Left ventricle myocardium inferior (tissue), 1 donor: ENCODE results near the gene EGF. TPM values are rescaled to one million over a fixed set of nuclear protein-coding genes. Genes with fewer than 3 reads are reported as not detected.

Source experiments
- DNase-seq: peaks from one replicate; pipeline ENCODE4 v3.0.0-alpha.2; 2020
- H3K27ac ChIP-seq: fragments of 200-600 bp; replicated peaks from 2 replicates; pipeline ENCODE4 v1.8.0; 2021
- H3K27me3 ChIP-seq: fragments of 200-600 bp; 2 replicates; pipeline ENCODE4 v1.8.0; 2021; ENCODE audit warnings: low read depth
- H3K36me3 ChIP-seq: fragments of 200-600 bp; 2 replicates; pipeline ENCODE4 v1.8.0; 2021
- H3K4me1 ChIP-seq: fragments of 200-600 bp; 2 replicates; pipeline ENCODE4 v1.8.0; 2021
- H3K4me3 ChIP-seq: fragments of 200-600 bp; 2 replicates; pipeline ENCODE4 v1.8.0; 2021; ENCODE audit warnings: mild to moderate bottlenecking, moderate library complexity
- H3K9me3 ChIP-seq: fragments of 200-600 bp; replicated peaks from 2 replicates; pipeline ENCODE4 v1.8.0; 2021
- CTCF ChIP-seq: fragments of 200-600 bp; IDR thresholded peaks from 2 replicates; pipeline ENCODE4 v1.8.0; 2021; ENCODE audit warnings: antibody characterized with exemption, mild to moderate bottlenecking, borderline replicate concordance
- intact Hi-C: fragments of 100-400 bp; cut with micrococcal nuclease; formaldehyde crosslinking; loops from one replicate; pipeline ENCODE4 v1.11.0; 2022
- total RNA-seq: library from RNA; stranded (reverse); fragmentation: NEBNext Ultra II Directional; extraction: Animal tissue kit (Norgen Biotek cat#: 25700); gene quantifications from one replicate; pipeline ENCODE4 v1.2.1, GENCODE V29; 2021
- donor health status: DM: no; HTN: yes; CAD: no; lungs with severe emphysema.

EGF gene
- total RNA-seq, 1 donor from 2014 or later: 13.0 TPM

- no peak overlapping the region for H3K27ac ChIP-seq
- H3K4me3 ChIP-seq: no peak overlapping the region
- no peak for TF ChIP-seq CTCF
- intact Hi-C loops: no loop called here
- no peaks in the 10 kb centered on the region for H3K27me3 ChIP-seq
- no peaks in the 10 kb centered on the region for H3K36me3 ChIP-seq
- H3K9me3 ChIP-seq: no peaks in the 10 kb centered on the region
- no peaks in the 10 kb centered on the region for H3K4me1 ChIP-seq
- no peak for DNase-seq
These were observed 54.3 kb downstream of the EGF start for GRCh38 chr4:109966891-109967481.

GRCh38 chr4:109967798-109968520 is 55.3 kb downstream of the EGF start:
- Histone ChIP-seq H3K9me3 (no peaks in the 10 kb centered on the region), H3K27me3 (no peaks in the 10 kb centered on the region), H3K4me1 (no peaks in the 10 kb centered on the region), H3K27ac (no peak overlapping the region), H3K4me3 (no peak overlapping the region), H3K36me3 (no peaks in the 10 kb centered on the region)
- no peak for TF ChIP-seq CTCF
- intact Hi-C loops: no loop called here
- no peak for DNase-seq

GRCh38 chr4:109969087-109969486 is 56.4 kb downstream of the EGF start:
- intact Hi-C loops: no loop called here
- no peaks in the 10 kb centered on the region for H3K27me3 ChIP-seq
- no peak for DNase-seq
- no peaks in the 10 kb centered on the region for H3K36me3 ChIP-seq
- no peak overlapping the region for H3K27ac ChIP-seq
- no peak for TF ChIP-seq CTCF
- no peaks in the 10 kb centered on the region for H3K9me3 ChIP-seq
- no peaks in the 10 kb centered on the region for H3K4me1 ChIP-seq
- H3K4me3 ChIP-seq: no peak overlapping the region

- H3K9me3 ChIP-seq: no peaks in the 10 kb centered on the region
- H3K4me1 ChIP-seq: no peaks in the 10 kb centered on the region
- no peak for TF ChIP-seq CTCF
- no peak overlapping the region for H3K27ac ChIP-seq
- DNase-seq: no peak
- H3K27me3 ChIP-seq: no peaks in the 10 kb centered on the region
- intact Hi-C loops: no loop called here
- H3K36me3 ChIP-seq: no peaks in the 10 kb centered on the region
- H3K4me3 ChIP-seq: no peak overlapping the region
These were observed 57.2 kb downstream of the EGF start for GRCh38 chr4:109969919-109970318.

- TF ChIP-seq CTCF: no peak
- Histone ChIP-seq H3K27me3 (no peaks in the 10 kb centered on the region), H3K36me3 (no peaks in the 10 kb centered on the region), H3K4me1 (no peaks in the 10 kb centered on the region), H3K9me3 (no peaks in the 10 kb centered on the region), H3K4me3 (no peak overlapping the region), H3K27ac (no peak overlapping the region)
- no peak for DNase-seq
- intact Hi-C loops: no loop called here
These were observed 60.3 kb downstream of the EGF start for GRCh38 chr4:109972786-109973528.
